ENCODE data around the gene ZC2HC1C. TPM values are rescaled to one million over a fixed set of nuclear protein-coding genes. Genes with fewer than 3 reads are reported as not detected.

Gene ZC2HC1C
- total and polyA plus RNA-seq, 9 of the 15 experiments (the other 6 are each of a cell fraction or from before 2014, with no cell fraction given): 6.3 to 9.2 (median 7.7) TPM

DNA sequence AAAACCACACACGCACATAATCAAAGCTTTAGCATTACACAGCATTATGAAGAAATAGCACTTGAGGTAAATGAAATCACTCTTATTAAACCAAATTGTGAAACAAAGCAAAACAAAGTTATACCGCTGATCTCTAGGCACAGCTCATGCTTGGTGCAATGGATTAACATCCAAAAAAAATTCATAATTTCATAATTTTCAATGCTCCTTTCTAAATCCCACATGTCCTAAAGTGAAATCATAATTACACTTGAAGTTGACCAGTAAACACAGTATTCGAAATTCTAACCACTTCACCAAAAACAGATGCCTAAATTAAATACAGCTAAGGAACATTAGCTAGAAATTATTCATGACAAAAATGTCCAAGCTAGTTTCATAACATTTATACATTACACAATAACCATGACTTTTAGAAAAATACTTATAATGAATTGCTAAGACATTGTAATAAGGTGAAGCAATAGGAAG lies 19.7 kb upstream of the ZC2HC1C start:
- Histone ChIP-seq H3K9ac (ENCODE audit: insufficient read depth in 1 of 2, low read depth in 2 of 2, low read length in 2 of 2) (no peak overlapping the region), H3K9me1 (ENCODE audit: control insufficient read depth, insufficient read depth, low read length) (no peaks in the 10 kb centered on the region), H3K4me1 (replicated peaks in 1 of 2; ENCODE audit: control insufficient read depth in 2 of 2, insufficient read depth in 2 of 2, low read length in 2 of 2) (peaks cover 6 to 9% of the 10 kb centered on the region in 2 experiments; a peak in 4 of 5 replicates), H3K27ac (ENCODE audit: extremely low read depth, low read depth, low read length) (no peak overlapping the region), H4K20me1 (replicated peaks; ENCODE audit: control insufficient read depth, insufficient read depth, low read length) (no peaks in the 10 kb centered on the region), H3K4me3 (no peak overlapping the region), H3K36me3 (ENCODE audit: control insufficient read depth, insufficient read depth, low read length) (peaks cover 9% of the 10 kb centered on the region; the same call in 2 of the 3 replicates), H3K9me3 (replicated peaks; ENCODE audit: control insufficient read depth, insufficient read depth, low read depth, low read length) (no peaks in the 10 kb centered on the region), H3K27me3 (ENCODE audit: control insufficient read depth in 2 of 2, insufficient read depth in 2 of 2, low read length in 2 of 2) (no peaks in the 10 kb centered on the region), H3K4me2 (ENCODE audit: insufficient read depth, low read length) (no peak overlapping the region), H3K79me2 (ENCODE audit: control insufficient read depth, insufficient read depth, low read length) (peaks cover 25% of the 10 kb centered on the region), H2AFZ (ENCODE audit: low read depth, low read length) (no peak overlapping the region)
- no TSS peak for BruUV-seq (replicated peaks)
- CTCF ChIA-PET (ENCODE audit: low intra/inter-chr PET ratio): no interaction called here
- ATAC-seq: no peak
- DNase-seq (ENCODE audit: extremely low read depth in 1 of 4, low spot score in 3 of 4): no peak
- peak; percentile 56 for FAIRE-seq
- in situ Hi-C loops (cut with MboI): no loop called here
- intact Hi-C loops (cut with micrococcal nuclease): no loop called here
- POLR2A ChIA-PET: interaction anchor here (1.1 kb wide), 1 partner anchor 81 kb away, joined by 3 read pairs; no protein-coding TSS in a partner anchor
- no peak for TF ChIP-seq RB1 (IDR thresholded peaks at IDR 0.05; ENCODE audit: low read depth)
- TF ChIP-seq CEBPG (CRISPR knock-in tag; IDR thresholded peaks at IDR 0.05): no peak
- TF ChIP-seq CEBPG (tag; conservative IDR thresholded peaks at IDR 0.05 in 1 of 2, IDR thresholded peaks at IDR 0.05 in 1 of 2): peak; percentile 27 to 55; a peak in 2 of 4 replicates
- peak; percentile 79 for TF ChIP-seq CEBPB (tag; IDR thresholded peaks at IDR 0.05)
- WGBS (ENCODE audit: insufficient coverage, low coverage, missing lambda C conversion rate): 69% methylated on average over 3 of the region's 3 CpGs

DNA sequence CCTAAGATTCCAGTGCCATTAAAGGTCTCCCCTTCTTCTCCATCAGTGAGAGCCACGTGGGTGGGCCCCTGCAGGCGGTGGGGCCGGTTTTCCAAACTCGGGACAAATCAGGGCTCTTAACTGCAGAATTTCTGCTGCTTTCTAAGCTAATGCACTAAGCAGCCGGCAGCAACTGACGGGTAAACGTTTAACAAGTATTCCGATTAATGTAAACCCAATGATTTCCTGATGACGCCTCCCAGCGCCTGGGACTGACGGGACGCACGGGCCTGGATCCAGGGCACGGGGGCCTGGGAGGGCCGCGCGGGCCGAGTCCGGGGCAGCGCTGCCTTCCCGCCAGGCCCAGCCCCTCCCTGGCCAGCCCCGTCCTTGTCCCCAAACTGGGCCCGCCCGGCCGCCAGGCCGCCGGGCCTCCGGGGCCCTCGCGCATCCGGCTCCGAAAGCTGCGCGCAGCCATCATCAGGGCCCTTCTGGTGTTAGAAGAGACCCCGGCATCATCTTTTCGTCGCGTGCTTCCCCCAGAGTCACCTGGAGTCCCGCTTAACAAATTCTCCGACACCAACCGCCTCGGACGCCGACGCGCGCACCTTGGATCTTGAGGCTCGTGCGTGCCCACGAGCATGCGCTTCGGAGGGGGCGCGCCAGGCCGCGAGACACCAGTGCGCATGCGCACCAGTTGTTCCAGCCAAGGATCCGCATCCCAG lies 18.4 kb upstream of the ZC2HC1C start, which contains the start of gene MLH3:
Gene MLH3, minus strand, starts transcription at position 616 of the 704 bp plus-strand sequence. CDS start 1,812 bp downstream, outside the sequence.
- TSS peak; percentile 52 for BruUV-seq (replicated peaks)
- DNase-seq (ENCODE audit: extremely low read depth in 1 of 4, low spot score in 3 of 4): peak; percentile 85 to 88 (median 87)
- Histone ChIP-seq H3K27ac (ENCODE audit: extremely low read depth, low read depth, low read length) (peak within 1 kb of the TSS; percentile 82), H3K9me3 (replicated peaks; ENCODE audit: control insufficient read depth, insufficient read depth, low read depth, low read length) (no peaks in the 10 kb centered on the region), H3K27me3 (ENCODE audit: control insufficient read depth in 2 of 2, insufficient read depth in 2 of 2, low read length in 2 of 2) (no peaks in the 10 kb centered on the region), H2AFZ (ENCODE audit: low read depth, low read length) (peak within 1 kb of the TSS; percentile 87), H3K79me2 (ENCODE audit: control insufficient read depth, insufficient read depth, low read length) (peaks cover 22% of the 10 kb centered on the region), H3K36me3 (ENCODE audit: control insufficient read depth, insufficient read depth, low read length) (peaks cover 8% of the 10 kb centered on the region; the same call in 2 of the 3 replicates), H3K9ac (ENCODE audit: insufficient read depth in 1 of 2, low read depth in 2 of 2, low read length in 2 of 2) (peak within 1 kb of the TSS; percentile 69 to 95), H3K4me3 (peak within 1 kb of the TSS; percentile 53), H3K4me2 (ENCODE audit: insufficient read depth, low read length) (peak within 1 kb of the TSS; percentile 80), H3K9me1 (ENCODE audit: control insufficient read depth, insufficient read depth, low read length) (no peaks in the 10 kb centered on the region), H3K4me1 (replicated peaks in 1 of 2; ENCODE audit: control insufficient read depth in 2 of 2, insufficient read depth in 2 of 2, low read length in 2 of 2) (peaks cover 0 to 9% of the 10 kb centered on the region in 2 experiments; a peak in 4 of 5 replicates), H4K20me1 (replicated peaks; ENCODE audit: control insufficient read depth, insufficient read depth, low read length) (no peaks in the 10 kb centered on the region)
- in situ Hi-C loops (cut with MboI) (no loop called here), intact Hi-C loops (cut with micrococcal nuclease) (no loop called here)
- CTCF ChIA-PET (ENCODE audit: low intra/inter-chr PET ratio): no interaction called here
- ATAC-seq: peak; percentile 89
- POLR2A ChIA-PET: interaction anchor here (1.2 to 1.3 kb wide), 2 partner anchors 13 to 18 kb away, joined by 3 to 7 read pairs; partner anchors contain the start of genes ACYP1 and ZC2HC1C
- 2% methylated on average over 27 of the region's 59 CpGs for WGBS (ENCODE audit: insufficient coverage, low coverage, missing lambda C conversion rate)
- FAIRE-seq: peak; percentile 78
- TF ChIP-seq TCF15 (CRISPR knock-in tag; IDR thresholded peaks at IDR 0.05) (no peak), FOXK1 (CRISPR knock-in tag; IDR thresholded peaks at IDR 0.05; ENCODE audit: borderline replicate concordance) (no peak), ELF2 (CRISPR knock-in tag; IDR thresholded peaks at IDR 0.05) (no peak), EP300 (IDR thresholded peaks at IDR 0.05; ENCODE audit: low read length) (no peak), ZNF324 (CRISPR knock-in tag; IDR thresholded peaks at IDR 0.05) (no peak), TAF9B (IDR thresholded peaks at IDR 0.05; ENCODE audit: partially characterized antibody) (no peak), ZSCAN32 (CRISPR knock-in tag; IDR thresholded peaks at IDR 0.05) (no peak), RBFOX2 (IDR thresholded peaks at IDR 0.05; ENCODE audit: low read depth, low read length) (peak; percentile 85), MEIS2 (IDR thresholded peaks at IDR 0.05; ENCODE audit: partially characterized antibody) (peak; percentile 93), MCM3 (IDR thresholded peaks at IDR 0.05) (no peak), ZNF197 (CRISPR knock-in tag; IDR thresholded peaks at IDR 0.05; ENCODE audit: low read depth) (no peak), POLR2B (IDR thresholded peaks at IDR 0.05; ENCODE audit: low read depth, partially characterized antibody) (peak; percentile 86)

Measured in K562 (cell line).